AG10803 (cell line): ENCODE measurements around the gene RYK.

Experiments used
- DNase-seq: peaks from one replicate; pipeline ENCODE4 v3.0.0; 2010; ENCODE audit warnings: low read depth
- H3K4me3 ChIP-seq: 2 replicates; pipeline ENCODE4 v1.5.1; 2011; ENCODE audit warnings: mild to moderate bottlenecking, low read length, control low read depth
- TF ChIP-seq, protein P1 (sequence below): conservative IDR thresholded peaks from 2 replicates; pipeline ENCODE4 v1.5.1; 2011; ENCODE audit warnings: mild to moderate bottlenecking, low read length, control low read depth, inconsistent platforms

The RYK gene

DNA sequence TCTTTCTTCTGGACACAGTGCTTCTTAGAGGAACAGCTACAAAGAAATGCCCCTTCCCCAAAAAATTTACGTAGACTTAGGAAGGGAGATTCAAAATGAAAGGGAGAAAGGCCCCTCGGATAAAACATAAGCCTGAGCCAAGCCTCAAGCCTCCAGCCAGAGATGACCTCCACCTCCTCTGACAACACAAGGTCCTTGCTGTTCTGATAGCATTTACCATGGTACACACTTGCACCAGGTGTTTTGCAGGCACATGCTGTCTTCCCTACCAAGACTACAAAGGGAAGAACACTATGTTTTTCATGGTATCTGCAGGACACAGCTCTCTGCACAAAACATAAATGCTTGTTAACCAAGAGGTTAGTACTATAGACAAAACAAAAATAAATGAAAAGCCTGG is 27.8 kb downstream of the RYK start:
- TF ChIP-seq, protein P1, sequence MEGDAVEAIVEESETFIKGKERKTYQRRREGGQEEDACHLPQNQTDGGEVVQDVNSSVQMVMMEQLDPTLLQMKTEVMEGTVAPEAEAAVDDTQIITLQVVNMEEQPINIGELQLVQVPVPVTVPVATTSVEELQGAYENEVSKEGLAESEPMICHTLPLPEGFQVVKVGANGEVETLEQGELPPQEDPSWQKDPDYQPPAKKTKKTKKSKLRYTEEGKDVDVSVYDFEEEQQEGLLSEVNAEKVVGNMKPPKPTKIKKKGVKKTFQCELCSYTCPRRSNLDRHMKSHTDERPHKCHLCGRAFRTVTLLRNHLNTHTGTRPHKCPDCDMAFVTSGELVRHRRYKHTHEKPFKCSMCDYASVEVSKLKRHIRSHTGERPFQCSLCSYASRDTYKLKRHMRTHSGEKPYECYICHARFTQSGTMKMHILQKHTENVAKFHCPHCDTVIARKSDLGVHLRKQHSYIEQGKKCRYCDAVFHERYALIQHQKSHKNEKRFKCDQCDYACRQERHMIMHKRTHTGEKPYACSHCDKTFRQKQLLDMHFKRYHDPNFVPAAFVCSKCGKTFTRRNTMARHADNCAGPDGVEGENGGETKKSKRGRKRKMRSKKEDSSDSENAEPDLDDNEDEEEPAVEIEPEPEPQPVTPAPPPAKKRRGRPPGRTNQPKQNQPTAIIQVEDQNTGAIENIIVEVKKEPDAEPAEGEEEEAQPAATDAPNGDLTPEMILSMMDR, result no peak
- no peak overlapping the region for H3K4me3 ChIP-seq
- no peak for DNase-seq

DNA sequence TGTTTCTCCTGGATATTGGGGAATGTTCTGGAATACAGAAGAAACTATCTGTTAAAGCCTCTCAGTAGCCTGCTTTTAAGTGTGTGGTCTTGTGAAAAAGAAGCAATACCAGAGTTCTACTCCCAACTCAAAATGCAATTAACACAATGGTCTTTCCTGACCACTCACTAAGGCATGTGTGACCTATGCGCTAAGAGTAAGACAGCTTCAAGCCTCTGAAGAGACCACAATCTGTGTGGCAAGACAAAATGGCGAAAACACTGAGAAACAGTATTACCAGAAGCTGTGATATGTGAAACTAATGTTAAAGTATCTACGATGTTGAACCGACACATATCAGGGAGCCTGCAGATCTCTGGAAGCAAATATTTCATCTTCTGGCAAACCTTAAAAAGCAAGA is 33.8 kb downstream of the RYK start:
- DNase-seq, result no peak
- TF ChIP-seq, protein P1, result no peak
- no peak overlapping the region for H3K4me3 ChIP-seq

DNA sequence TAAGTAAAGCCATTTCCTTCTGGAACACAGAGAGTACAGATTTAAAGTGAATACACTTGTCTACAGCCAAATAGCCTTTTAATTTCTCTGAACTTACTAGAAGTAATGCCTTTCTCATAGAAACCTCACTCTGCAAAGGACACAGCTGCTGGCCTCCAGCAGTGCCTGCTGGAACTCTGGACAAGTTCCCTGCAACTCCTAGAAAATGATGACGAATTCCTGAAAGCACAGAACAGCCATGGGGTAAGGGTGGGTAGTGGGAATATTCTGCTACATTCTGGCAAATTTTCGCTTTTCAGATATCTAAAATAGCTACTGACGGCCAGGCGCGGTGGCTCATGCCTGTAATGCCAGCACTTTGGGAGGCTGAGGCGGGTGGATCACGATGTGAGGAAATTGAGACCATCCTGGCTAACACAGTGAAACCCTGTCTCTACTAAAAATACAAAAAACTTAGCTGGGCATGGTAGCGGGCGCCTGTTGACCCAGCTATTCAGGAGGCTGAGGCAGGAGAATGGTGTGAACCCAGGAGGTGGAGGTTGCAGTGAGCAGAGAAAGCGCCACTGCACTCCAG is 34.4 kb downstream of the RYK start:
- TF ChIP-seq, protein P1, result no peak
- DNase-seq, result no peak

DNA sequence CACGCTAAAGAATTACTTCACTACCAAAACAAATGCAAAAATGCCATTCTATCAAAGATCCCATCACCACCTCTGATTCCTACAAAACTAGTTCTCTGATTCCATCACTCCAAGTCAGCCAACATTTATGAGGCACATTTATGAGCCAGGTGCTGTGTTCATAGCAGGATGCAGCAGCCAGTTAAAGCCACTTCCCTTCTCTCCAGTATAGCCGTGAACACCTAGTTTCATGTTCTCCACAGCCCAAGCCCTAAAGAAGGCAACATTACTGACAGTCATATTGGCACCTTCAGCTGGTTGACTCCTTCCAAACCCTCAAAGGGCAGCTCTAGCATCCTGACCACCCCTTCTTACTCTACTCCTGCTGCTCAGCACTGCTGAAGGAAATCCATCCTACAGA is 36.4 kb downstream of the RYK start:
- TF ChIP-seq, protein P1, result no peak
- H3K4me3 ChIP-seq, result no peak overlapping the region
- no peak for DNase-seq

More for the DNA sequence above, 34.4 kb downstream of the RYK start:
- no peak overlapping the region for H3K4me3 ChIP-seq

DNA sequence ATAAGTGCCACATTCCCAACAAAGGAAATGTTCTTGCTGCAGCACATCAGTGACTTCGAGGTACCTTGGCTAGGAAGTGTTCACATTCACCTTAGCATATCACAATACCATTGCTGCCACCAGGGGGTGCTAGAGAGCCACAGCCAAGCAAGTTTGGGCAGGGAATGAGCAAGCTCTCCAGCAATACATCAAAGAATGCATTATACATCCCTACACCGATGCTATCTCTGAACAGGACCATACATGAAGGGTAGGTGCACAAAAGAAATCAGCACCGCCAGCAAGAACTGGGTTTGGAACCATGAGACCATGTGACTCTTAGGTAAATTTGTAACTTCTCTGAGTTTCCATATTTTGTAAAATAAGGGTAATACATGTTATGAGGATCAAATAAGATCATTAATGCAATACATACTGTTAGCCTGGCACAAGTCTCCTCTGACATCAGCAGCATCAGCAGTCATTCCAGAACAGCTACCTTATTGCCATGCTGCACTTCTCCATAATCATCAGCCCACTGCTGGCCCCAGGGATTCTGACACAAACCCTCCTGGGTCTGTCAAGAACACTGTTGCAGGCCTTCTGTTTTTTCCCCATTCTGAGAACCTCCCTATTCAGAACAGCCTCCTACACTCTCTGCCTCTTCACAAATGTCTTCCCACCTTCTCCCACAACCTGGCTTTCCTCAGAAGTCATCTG is 37.5 kb downstream of the RYK start:
- peak; percentile 64 for DNase-seq
- TF ChIP-seq, protein P1, result peak; percentile 99

DNA sequence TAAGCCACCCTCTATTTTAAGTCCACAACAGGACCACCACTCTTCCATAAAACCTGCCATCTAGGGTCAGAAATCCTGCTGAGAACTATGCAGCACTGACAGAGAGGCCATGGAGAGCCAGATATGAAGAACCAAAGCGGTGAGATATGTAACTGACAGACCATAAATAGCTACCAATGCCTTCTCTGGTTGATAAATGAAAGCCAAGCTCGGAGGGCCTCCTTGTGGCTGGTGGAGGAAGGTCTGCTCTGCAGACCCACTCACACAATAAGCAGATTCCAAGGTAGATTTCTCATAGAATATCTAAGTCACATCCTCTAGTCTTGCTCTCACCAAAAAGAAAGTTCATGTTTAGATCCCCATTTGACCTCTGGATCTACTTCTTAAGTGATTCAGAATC is 38.9 kb downstream of the RYK start:
- peak; percentile 41 for DNase-seq
- TF ChIP-seq, protein P1, result peak; percentile 73
- H3K4me3 ChIP-seq, result no peak overlapping the region

More for the DNA sequence above, 37.5 kb downstream of the RYK start:
- no peak overlapping the region for H3K4me3 ChIP-seq

DNA sequence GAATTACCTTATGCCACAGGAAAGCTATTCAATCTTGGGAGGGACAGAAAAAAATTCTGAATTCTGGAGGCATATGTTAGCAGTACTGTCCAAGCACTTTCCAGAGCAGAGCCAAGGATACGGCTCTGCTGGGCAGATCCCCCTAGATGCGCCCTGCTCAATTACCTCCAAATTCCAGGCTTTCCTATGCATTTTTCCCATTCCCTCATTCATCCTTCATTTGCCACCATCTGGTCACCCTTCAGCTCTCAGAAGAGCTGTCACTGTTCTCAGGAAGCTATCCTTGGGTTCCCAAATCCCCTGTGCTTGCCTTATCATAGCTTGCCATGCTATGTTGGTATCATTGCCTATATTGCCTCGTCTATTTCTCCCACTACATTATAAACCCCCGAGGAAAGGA is 45.2 kb downstream of the RYK start:
- no peak overlapping the region for H3K4me3 ChIP-seq
- TF ChIP-seq, protein P1, result no peak
- no peak for DNase-seq
